GM18526 (cell line): ENCODE measurements around the gene ACTA2.

Source experiments
- POLR2A ChIP-seq: IDR thresholded peaks from 3 replicates; pipeline ENCODE4 v1.6.1; 2011; ENCODE audit not compliant: insufficient read length; ENCODE audit errors: extremely low read depth

The ACTA2 gene

DNA sequence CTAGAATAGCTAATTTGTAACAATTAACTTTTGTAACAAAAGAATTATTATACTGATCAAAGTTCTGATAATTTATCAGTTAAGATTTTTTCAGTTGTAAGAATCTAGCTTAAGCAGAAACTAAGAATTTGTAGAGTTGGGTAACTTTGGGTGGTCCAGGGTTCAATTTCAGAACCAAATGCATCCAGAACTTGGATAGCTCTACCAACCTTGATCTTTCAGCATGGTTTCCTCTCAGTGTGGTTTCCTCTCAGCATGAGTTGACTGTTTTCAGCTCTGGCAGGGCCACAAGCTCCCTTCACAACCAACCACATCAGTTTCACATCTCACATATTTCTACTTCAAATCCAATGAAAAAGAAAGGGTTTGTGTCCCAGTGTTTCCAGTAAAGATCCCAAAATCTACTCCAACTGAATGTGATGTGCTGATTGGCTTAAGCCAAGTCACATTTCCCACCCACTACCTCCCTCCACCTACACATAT, 34.7 kb upstream of the ACTA2 start:
- TF ChIP-seq POLR2A: no peak

DNA sequence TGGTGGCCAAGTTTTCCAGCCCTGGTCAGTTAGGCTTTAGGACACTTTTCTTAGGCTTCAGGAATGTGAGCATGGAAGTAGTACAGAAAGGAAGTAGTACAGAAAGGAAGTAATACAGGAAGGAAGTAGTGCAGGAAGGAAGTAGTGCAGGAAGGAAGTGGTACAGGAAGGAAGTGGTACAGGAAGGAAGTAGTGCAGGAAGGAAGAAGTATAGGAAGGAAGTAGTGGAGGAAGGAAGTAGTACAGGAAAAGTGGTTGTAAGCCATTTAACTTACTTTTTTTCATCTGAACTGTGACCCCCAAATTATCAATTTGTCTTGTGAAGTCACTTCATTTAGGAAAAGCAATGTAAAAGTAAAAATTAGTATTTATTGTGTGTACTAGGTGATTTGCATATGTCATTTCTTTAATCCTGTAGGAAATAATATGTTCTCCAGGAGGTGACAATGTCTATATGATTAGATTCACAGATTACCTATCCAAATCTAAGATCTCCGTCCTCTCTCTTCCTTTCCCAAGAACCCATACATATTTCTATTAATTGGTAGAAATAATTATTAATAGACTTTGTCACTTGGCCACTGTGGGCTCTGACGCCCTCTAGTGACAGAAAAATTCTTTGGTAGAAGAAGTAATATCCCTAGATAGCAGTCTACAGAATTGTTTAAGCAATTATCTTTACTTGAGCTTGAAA, 34.1 kb upstream of the ACTA2 start:
- TF ChIP-seq POLR2A: no peak

DNA sequence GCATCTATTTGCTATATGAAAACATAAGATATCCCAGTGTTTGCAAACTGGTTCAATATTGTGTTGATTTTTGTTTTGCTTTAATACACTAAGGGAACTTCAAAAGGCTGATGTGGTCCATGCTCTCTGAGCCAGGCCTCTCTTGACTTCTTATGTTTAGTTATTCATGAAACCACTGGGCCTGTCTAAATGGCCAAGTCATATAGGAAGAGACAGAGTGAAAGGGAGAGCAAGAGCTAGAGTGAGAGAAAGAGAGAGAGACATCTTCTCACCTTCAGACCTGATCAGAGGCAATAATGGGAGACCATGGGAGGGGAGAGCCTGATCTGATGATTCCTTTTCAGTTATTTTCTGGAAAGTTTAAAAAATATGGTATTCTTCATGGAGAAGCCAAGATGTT, 32.0 kb upstream of the ACTA2 start:
- TF ChIP-seq POLR2A: no peak

DNA sequence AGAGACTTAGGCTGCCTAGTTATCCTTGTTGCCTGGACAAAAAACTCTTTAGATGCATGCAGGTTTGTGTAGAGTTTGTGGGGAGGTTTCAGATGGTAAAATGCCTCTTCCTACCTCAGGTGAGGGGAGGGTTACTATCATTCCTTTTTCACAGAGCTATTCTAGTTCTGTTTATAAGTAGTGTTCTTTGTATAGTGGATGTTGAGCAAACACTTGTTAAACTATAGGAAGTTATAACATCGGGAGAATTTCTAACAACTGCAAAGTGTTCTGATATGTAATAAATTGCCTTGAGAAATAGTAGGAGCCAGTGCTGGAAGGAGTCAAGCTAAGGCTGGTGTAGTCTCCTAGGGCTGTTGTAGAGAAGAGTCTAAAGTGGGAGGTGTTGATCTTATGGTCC, 31.4 kb upstream of the ACTA2 start:
- TF ChIP-seq POLR2A: no peak

DNA sequence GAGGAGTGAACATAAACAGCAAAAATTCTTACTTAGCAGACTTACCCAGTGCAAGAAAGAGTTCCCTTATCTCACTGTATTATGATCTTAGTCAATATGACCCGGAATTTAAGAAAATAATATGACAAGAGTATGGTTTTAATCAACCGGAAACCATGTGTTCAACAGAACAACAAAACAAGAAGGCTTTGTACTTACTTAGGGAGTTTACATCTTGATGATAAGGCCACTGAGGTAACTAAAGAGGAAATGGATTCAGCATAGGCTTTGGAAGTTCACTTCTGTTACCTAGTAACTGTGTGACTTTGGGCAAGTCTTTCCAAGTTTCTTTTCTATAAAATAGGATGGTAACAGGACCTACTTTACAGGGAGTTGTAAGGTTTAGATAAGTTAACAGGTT, 30.6 kb upstream of the ACTA2 start:
- no peak for TF ChIP-seq POLR2A

GRCh38 chr10:88982366-88982765, 29.8 kb upstream of the ACTA2 start:
- no peak for TF ChIP-seq POLR2A

GRCh38 chr10:88981435-88981834, 28.9 kb upstream of the ACTA2 start:
- TF ChIP-seq POLR2A: no peak

- no peak for TF ChIP-seq POLR2A
Observed at GRCh38 chr10:88980800-88981199, 28.2 kb upstream of the ACTA2 start.

DNA sequence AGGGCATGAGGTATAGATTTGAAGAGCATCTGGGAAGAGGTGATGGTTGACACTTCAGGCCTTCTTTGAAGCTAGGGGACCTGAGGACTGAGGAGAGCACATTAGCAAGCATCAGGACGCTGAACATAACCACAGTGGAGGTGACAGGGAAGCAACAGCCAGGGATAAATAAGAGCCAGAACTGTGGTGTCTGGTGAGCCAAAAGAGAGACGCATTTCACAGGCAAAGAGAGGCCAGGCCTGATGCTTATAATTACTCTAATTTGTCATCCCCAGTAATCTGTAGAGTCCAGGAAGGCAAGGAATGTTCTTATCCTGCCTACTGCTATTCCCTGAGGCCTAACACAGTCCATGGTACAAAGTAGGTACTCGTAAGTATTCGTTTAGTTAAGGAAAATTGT, 27.7 kb upstream of the ACTA2 start:
- no peak for TF ChIP-seq POLR2A

DNA sequence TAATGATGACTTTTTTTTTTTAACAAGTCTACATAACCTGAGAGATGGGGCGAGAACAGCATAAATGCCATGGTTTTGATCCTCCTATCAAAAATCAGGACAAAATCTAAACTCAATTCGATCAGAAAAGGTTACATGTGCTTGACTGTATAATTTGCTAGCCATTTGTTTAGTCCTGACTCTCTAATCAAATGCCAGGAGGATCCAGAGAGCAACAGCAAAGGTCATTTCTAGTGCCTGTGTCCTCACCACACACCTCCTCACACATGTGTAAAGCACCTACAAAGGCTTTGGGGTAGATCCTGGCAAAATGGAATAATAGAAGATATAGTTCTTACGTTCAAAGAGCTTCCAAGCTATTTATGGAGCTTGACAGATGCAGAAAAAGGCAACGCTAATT, 27.0 kb upstream of the ACTA2 start:
- TF ChIP-seq POLR2A: no peak

DNA sequence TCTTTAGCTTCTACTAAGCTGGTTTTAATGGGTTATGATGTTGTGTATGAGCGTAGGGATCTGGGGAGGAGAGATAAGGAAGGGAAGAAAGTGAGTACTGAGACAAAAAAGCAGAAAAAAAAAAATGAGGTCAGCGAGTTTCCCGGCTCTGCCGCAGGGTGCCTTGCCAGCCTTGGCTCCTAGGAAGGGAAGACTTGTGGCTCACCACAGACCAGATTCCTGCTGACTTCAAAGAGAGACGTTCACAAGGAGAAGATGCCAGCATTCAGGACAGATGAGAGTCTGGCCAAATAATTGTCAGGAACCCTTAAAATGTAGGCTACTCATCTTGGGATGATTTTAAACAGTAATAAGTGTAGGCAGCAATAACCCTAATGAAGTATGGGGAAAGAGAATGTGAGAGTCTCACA, 26.6 kb upstream of the ACTA2 start:
- no peak for TF ChIP-seq POLR2A

DNA sequence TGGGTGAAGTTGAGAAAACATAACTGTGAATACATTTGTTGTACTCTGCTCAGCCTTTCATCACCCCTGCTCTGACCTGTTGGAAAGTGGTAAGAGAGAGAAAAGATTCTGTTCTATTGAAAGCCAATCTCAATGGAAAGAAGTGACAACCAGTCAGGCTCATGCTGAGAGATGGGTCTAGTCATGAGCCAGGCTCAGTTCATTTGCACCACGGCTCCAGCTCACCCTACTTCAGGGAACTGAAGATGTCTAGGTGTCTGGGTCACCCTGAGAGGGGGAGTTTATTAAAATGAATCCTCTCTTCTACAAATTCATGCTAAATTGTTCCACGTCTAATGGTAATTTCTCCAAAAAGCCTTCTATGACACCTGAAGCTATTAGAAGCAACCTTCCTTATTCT, 25.9 kb upstream of the ACTA2 start:
- TF ChIP-seq POLR2A: no peak

- TF ChIP-seq POLR2A: no peak
Observed at GRCh38 chr10:88975377-88975720, 22.8 kb upstream of the ACTA2 start.

GRCh38 chr10:88974446-88975376, 22.1 kb upstream of the ACTA2 start:
- no peak for TF ChIP-seq POLR2A

DNA sequence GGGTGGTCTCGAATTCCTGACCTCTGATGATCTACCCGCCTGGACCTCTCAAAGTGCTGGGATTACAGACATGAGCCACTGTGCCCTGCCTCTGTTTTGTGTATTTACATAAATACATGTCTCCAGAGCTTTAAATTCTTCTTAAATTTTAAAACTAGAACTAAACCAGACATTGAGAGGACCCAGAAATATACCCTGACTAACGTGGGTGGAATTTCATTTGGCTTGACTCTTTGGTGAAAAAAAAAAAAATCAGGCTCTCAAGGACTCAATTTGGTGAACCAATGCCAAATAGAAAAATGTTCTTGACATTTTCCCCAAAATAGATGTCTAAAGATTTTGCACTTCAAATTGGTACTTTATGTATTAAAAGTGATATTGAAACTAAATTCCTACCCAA, 21.4 kb upstream of the ACTA2 start:
- no peak for TF ChIP-seq POLR2A
